Fibroblast of skin of back (primary cell): ENCODE measurements around the gene PTBP2.
A peak's percentile ranks its signal among the peaks of the same experiment; 100 is the strongest.
"Not testable (repeated sequence)": the region's sequence is repeated elsewhere in the genome, so short reads cannot be mapped to it uniquely, and the experiment has no call there.

Experiments used
- DNase-seq: peaks from one replicate; pipeline ENCODE4 v3.0.0-alpha.2; 2013

PTBP2 gene

DNA sequence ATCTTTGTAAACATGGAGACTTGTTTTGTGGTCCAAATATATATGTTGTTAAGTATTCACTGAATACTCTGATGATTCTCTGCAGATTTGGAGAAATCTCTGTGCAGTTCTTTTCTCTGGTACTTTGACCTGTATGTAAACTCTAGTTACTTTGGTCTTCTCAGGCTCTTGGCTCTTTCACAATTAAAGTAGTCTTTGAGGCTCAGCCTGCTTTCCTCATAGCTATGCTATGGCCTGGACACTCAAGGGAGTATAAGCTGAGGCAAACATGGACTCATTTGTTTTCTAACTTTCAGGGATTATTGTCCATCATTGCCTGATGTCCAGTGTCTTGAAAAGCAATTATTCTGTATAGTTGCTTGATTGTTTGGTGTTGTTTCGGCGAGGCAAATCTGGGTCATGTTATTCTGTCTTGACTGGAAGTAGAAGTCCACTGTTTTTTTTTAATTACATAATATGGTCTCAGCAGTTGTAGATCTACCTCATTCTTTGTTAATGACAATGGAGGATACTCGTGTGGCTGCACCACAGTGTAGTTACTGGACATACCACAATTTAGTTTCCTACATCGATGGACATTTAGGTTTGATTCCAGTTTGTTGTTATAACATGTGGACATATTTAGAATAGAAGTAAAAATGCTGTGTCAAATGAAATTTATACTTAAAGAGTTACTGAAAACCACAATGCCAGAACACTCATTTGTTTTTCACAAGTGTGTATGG lies 9.2 kb downstream of the PTBP2 start:
- no peak for DNase-seq

DNA sequence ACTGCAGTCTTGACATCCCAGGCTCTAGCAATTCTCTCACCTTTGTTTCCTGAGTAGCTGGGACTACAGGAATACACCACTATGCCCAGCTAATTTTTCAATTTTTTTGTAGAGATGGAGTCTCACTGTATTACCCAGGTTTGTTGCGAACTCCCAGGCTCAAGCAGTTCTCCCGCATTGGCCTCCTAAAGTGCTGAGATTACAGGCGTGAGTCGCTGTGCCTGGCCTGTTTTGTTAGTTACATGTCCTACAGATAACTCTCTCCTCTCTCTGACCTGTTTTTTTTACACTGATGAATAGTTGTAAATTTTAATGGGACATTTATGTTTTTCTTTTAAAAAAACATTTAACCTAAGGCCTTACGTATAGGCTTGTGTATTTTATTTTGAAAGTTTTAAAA lies 19.8 kb downstream of the PTBP2 start:
- peak; percentile 24 for DNase-seq

DNA sequence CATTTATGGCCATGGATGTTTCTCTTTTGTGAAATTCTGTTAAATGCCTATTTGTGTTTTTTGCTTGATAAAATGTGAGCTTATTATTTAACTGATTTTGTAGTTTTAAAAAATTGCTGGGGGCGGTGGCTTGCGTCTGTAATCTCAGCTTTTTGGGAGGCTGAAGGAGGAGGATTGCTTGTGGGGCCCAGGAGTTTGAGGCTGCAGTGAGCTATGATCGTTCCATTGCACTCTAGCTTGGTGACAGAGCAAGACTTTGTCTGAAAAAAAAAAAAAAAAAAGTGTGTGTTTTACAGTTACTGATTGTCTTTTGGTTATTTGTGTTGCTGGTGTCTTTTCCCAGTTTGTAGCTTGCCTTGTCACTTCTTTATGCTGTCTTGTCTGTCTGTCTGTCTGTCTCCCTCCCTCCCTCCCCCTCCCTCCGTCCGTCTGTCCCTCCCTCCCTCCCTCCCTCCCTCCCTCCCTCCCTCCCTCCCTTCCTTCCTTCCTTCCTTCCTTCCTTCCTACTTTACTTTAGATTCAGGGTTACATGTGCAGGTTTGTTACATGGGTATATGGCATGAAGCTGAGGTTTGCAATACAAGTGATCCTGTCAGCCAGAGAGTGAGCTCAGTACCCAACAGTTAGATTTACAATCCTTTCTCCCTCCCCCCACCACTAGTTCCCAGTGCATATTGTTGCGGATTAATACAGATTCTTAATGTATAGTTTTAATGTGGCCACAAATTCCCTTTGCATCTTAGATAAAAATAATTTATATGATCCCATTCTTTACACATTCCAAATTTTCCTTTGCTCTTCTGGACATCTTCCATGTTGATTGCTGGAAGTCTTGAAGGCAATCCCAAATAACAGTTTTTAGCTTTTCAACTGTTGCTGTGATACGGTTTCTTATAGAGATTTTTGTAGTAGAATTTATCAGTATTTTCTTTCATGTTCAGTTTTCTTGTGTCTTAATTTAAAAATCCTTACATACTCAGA lies 25.1 kb downstream of the PTBP2 start:
- DNase-seq, result no peak

DNA sequence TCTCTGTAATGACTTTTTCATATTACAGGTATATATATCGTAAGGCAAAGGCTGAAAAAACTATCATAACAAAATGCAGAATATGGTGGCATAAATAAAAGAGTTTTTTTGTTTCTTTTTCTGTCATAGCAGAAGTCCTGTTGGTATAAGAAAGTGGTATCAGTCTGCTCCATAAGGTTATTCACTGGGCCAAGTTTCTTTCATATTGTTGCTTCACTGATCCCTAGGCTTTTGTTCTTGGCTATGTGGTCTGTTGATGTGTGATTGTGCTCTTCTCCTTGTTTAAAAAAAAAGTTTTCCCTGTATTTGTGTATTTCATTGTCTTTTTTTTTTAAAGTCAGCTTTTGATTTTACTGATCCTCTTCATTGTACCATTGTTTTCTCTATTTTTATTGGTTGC lies 26.0 kb downstream of the PTBP2 start:
- no peak for DNase-seq

DNA sequence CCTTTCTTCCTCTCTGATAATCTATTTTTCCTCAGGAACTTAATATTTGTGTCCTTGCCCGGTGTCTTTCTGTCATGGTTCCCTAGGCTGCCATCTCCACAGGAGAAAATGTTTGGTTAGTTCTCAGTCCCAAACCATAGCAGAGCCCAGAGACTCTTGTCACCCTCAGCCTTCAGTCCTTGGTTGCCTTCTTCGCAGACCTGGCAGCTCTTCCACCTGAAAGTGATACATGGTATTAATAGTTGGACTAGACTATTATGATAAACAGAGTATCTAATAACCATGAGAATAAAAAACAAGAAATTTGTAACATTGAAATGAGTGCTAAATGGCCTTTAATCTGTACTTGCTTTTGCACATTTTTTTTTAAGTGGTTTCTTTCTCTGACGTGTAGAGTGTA lies 26.5 kb downstream of the PTBP2 start:
- no peak for DNase-seq

DNA sequence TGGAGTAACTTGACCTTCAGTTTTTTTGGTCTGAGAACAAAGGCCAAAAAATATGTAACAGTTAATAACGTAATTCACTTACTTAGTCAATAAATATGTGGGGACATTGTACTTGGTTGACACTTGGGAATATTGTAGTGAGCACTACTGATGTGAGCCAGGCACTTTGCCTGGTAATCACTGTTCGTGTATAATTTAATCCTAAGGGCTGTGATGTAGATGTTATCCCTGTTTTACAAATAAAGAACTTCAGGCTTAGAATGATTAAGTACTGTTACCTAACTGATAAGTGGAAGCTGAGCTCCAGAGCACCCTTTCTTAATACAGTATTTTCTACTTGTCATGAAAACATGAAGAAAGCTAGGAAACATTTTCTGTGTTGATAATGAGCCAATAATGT lies 28.0 kb downstream of the PTBP2 start:
- DNase-seq, result no peak

DNA sequence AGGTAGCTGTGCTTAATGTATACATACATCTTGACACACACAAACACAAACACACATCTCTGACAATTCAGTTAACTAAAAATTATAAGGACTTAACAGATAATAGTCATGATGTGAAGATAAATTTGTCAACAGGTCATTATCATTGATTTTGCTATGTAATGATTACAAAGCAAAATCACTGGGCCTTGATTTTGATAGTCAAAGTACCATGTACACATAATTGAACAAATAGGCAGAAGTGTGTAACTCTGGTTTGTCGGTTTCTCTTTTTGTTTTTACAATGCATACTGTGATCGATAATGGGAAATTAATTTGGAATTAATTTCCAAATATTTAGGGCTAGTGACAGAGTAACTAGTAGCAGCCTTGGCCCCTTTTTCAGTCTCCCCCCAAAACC lies 30.8 kb downstream of the PTBP2 start:
- no peak for DNase-seq

DNA sequence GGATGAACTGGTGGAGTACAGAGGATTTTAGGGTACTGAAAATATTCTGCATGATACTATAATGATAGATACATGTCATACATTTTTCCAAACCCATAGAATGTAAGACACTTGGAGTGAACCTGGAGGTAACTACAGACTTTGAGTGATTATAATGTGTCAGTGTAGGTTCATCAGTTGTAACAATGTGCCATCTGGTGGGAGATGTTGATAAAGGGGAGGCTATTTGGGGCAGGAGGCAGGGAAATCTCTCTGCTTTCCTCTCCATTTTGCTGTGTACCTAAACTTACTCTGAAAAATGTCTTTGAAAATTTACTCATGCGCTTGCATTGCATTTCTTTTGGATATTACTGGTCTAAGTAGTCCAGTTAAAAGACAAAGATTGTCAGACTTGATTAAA lies 35.2 kb downstream of the PTBP2 start:
- no peak for DNase-seq

DNA sequence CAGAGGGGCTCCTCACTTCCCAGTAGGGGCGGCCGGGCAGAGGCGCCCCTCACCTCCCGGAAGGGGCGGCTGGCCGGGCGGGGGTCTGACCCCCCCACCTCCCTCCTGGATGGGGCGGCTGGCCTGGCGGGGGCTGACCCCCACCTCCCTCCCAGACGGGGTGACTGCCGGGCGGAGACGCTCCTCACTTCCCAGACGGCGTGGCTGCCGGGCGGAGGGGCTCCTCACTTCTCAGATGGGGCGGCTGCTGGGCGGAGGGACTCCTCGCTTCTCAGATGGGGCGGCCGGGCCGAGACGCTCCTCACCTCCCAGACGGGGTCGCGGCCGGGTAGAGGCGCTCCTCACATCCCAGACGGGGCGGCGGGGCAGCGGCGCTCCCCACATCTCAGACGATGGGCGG lies 41.0 kb downstream of the PTBP2 start:
- DNase-seq, result not testable (repeated sequence)

DNA sequence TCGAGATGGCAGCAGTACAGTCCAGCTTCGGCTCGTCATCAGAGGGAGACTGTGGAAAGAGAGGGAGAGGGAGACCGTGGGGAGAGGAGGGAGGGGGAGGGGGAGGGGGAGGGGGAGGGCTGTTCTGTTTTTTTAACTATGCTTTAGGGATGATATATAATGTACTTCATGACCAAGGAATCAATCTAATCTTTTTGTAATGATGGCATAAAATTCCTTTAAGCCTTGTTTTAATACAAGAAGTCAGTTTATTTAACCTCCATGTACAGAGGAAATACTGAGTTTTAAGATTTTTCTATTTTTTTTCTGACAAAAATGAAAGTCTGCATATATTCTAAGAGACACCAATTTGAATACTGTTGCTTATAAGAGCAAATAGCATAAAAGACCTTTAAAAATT lies 41.9 kb downstream of the PTBP2 start:
- no peak for DNase-seq

DNA sequence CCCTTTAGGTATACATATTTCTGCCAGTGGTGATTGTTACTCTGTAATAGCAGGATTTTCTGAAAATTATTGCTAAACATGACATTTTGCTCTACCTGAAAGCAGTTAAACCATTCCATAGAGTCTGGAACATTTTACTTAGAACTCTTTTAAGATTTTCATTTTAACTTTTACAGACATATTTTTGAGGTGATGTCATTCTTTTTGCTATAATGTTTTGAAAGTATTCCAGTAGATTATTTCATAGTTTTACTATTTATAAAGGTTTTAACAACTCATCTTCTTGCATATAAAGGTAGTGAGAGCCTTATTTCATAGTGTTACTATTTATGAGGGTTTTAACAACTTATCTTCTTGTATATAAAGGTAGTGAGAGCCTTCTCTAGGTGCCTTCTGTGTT lies 42.9 kb downstream of the PTBP2 start:
- DNase-seq, result peak; percentile 18

DNA sequence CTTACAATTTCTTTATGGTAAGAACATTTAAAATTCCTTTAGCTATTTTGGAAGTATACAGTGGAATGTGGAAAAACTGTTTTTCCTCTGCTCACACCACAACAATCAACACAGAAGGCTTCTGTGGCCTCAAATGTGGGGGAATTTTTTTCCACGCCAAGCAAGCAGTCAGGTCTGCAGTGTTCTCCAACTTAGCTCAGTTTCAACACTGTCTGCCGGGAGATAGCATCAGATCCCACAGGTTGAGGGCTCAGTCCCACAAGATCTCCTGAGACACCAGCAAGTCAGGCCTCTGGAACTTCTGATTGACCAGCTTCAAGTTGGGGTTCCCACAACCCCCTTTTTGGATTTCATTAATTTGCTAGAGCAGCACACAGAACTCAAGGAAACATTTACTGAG lies 50.3 kb downstream of the PTBP2 start:
- DNase-seq, result no peak

DNA sequence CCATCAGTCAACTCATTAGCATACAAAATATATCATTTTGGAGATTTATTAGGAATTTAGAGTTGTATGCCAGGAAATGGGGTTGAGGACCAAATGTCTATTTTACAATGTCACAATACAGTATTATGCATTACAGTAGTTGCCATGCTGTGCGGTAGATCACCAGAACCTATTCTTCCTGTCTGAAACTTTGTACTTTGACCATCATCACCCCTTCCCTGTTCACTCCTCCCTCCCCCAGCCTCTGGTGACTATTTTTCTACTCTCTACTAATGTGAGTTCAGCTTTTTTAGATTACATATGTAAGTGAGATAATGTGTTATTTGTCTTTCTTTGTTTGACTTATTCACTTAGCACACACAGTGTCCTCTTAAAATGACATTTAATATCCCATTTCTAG lies 50.8 kb downstream of the PTBP2 start:
- no peak for DNase-seq

DNA sequence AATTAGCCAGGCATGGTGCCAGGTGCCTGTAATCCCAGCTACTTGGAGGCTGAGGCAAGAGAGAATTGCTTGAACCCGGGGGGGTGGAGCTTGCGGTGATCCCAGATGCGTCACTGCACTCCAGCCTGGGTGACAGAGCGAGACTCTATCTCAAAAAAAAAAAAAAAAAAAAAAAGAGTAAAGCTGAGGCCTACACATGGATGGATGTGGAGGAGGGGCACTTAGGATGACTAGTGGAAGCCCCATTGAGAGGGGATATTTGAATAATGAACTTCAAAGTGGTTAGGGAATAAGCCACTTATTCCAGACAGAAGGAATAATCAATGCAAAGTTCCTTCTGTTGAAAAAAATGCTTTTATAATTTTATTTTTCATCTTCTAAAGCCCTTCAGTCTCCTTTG lies 51.4 kb downstream of the PTBP2 start:
- no peak for DNase-seq

DNA sequence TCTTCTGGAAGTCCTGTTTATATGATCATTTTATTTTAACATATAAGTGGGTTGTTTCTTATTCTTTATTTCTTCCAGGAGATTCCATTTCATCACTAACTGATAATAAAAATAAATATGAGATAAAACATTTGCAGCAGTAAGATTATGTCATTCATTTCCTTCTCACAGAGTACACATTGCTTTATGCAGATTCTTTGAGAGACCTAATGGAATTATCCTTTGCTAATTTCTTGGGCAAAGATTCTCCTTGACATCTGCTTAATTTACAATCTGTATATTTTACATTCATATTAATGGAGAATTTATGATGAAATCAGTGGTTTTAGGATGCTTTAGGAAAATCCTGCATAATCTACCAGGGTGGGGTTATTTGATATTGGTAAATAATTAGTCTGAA lies 60.6 kb downstream of the PTBP2 start:
- DNase-seq, result no peak

DNA sequence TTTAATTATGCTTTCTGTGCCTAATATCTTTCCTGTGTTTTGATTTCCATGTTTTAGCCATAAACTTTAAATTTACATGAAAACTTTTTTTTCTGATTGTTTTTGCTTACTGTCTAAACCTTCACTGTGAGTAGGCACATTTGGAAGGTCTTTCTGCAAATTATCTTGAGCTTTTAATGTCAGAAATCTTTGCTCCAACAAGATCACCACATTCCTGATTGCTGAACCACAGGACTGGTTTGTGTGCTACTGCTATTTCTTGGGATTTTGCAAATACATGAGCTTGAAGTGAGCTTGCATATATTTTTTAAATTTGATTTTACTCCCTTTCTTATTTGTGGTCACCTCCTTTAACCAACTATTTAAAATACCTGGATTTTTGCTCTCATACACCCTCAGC lies 61.3 kb downstream of the PTBP2 start:
- DNase-seq, result peak; percentile 4

DNA sequence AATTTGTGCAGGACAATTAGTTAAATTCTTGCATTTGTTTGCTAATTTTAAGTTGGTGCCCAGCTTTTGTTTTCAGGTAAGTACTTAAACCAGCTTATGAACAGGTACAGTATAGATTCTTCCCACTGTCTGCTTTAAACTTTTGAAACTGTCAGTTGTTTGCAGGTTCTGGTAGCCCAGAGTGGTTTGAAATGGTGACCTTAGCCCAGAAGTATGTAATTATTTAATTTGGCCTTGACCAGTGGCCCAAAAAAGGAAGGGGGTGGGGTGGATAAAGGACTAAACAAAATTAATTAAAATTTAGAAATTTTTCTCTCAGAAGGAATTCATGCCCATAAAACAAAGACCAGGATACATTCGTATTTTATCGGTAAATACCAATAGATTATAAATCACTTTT lies 69.0 kb downstream of the PTBP2 start:
- no peak for DNase-seq

DNA sequence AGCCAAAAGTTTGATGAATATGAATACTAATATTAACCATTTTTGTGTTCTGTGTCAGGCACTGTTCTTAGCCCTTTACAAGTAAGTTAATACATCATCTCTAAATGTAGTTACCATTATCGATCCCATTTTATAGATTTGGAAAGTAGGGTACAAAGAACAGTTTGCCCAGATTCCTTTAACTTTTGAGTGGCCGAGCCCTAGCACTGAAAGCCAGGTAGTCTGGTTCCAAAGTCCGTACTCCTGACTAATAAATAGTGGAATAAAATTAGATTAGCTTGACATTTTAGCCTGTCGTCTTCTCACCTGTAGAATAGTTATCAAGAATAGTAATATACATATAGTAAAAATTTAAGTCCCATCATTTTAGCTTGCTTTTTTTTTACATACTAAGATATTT lies 70.6 kb downstream of the PTBP2 start:
- no peak for DNase-seq

DNA sequence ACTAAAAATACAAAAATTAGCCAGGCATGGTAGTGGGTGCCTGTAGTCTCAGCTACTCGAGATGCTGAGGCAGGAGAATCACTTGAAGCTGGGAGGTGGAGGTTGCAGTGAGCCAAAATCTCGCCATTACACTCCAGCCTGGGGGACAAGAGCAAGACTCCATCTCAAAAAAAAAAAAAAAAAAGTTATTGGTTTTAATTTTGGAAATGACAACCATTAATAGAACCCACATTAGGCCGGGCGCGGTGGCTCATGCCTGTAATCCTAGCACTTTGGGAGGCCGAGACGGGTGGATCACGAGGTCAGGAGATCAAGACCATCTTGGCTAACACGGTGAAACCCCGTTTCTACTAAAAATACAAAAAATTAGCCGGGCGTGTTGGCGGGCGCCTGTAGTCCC lies 80.1 kb downstream of the PTBP2 start:
- not testable (repeated sequence) for DNase-seq

DNA sequence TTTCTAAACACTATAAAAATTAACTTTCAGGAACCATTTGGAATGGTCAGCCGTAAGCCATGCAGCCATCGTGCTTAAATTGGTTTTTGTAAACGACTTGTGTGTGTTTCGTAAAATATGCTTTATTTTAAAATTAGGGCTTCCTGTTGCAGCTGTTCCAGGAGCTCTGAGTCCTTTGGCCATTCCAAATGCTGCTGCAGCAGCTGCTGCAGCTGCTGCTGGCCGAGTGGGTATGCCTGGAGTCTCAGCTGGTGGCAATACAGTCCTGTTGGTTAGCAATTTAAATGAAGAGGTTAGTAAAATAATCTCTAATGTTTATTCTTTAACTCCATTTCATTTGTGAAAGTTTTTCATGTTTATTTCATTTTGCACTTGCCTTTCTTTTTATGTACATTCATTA lies 83.1 kb downstream of the PTBP2 start:
- no peak for DNase-seq

DNA sequence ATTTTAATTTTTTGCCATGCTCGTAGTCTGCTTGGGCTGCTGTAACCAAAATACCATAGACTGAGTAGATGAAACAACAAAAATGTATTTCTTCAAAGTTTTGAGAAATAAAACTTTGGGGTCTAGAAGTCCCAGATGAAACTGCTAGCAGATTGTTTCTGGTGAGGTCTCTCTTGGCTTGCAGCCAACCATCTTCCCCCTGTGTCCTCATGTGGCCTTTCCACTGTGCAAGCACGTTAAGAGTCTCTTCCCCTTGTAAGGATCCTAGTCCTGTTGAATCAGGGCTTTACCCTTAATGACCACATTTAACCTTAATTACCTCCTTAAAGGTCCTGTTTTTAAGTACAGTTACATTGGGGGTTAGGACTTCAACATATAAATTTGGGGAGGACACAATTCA lies 86.6 kb downstream of the PTBP2 start:
- peak; percentile 2 for DNase-seq

DNA sequence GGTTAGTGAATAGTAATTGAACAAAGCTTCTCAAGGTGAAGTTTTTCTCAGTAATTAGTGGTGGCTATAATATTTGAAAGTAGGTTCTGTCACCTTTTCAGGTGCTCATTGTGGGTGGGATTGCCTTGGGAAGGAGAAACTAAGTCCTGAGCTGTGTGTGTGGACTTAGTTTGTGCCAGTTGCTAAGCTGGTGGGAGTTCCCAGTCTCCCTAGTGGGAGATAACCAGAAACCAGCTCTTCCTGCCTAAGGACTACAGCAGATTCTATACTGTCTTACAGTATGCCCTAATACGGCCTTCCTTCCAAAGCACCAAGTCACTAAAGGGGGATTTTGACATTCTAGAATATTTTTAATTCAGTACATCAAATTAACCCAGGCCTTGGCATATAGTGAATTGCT lies 94.3 kb downstream of the PTBP2 start:
- no peak for DNase-seq

DNA sequence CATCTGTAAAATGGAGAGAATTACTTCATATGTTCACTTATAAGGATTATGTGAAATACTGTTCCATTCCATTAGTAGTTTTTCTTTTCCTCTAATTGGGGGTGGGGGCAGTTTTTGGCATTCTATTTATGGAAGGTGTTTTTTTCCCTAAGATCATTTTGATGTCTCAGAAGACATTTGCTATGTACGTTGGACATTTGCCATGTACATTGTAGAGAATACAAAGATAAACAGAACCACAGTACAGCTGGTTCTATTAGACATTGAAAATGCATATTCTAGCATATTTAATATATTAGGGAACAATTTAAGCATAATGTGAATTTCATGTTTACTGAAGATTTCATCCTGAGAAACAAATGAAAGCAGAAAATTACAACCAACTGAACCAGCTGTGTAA lies 98.5 kb downstream of the PTBP2 start:
- no peak for DNase-seq

DNA sequence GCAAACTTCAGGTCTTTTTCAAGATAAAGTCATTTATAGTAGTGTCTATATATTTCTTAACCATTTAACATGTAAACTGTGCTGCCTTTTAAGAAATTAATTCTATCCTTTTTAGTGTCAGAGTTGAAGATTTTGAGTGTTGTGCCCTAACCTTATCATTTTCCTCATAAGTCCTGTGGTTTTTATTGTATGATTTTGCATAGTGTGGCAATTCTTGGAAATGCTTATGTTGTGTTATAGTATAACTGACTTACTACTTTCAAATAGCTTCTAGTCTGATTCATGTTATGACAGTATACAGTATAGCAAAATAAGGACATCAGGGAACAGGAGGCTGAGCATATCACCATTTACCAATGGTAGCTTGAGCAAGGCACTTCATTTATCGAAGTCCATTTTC lies 99.1 kb downstream of the PTBP2 start:
- DNase-seq, result no peak
